NCI-H2029 (cell line): ENCODE results near the gene LHFPL2.
"Not testable (repeated sequence)": the region's sequence is repeated elsewhere in the genome, so short reads cannot be mapped to it uniquely, and the experiment has no call there.

Experiments
- DNase-seq: peaks from one replicate; lab custom pipeline; 2025; lab: John Stamatoyannopoulos, UW

LHFPL2 gene

DNA sequence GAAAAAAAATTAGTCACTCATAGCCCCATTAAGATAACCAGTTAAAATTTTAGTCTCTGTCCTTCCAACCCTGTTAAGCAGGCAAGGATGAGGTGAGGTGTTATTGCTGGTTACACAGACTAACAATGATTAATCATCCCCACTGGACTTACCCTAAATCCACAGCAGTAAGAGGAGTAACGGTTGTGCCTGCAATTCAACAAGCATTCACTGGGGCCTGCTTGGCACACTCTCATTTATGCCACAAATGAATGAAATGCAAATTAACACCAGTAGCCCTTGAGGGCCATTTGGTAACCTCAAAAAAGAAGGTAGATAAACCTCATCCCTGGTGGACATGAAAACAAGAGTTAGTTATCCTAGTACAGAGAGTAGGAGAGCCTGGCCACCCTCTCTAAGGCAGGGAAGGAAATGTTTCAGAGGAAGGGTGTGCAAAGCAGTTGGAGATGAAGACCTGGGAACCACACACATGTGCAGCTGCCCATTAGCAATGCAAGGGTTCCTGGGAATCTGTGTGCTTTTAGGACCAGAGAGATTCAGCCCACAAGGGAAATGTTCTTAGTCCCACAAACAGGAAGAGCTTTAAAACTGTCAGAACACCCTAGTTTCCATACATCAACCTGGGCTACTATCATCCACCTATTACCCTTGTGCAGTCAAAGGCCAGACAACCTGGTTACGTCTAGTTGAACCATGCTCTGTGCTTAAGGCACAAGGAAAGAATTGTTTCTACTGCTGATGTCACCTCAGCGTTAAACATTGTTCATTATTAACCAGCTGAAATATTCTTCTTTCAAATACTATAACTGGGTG, 7.7 kb downstream of the LHFPL2 start:
- DNase-seq: peak; percentile 26

DNA sequence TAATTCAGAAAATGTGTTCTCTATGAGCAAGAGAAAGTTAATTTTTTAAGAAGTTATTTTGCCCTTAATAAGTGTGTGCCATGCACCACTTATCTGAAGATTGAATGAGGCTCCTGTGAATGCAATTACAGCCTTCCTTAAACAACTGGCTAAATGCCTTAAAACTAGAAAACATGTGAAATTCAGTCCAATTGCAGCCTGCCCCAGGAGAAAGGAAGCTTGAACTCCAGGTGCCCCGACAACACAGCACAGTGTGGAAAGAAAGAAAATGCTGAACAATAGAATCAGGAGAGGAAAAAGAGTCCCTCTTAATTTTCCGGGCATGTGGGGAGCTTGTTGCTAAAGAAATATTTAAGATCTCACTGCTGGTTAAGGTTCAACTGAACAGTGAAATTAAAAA, 8.8 kb downstream of the LHFPL2 start:
- DNase-seq: no peak

DNA sequence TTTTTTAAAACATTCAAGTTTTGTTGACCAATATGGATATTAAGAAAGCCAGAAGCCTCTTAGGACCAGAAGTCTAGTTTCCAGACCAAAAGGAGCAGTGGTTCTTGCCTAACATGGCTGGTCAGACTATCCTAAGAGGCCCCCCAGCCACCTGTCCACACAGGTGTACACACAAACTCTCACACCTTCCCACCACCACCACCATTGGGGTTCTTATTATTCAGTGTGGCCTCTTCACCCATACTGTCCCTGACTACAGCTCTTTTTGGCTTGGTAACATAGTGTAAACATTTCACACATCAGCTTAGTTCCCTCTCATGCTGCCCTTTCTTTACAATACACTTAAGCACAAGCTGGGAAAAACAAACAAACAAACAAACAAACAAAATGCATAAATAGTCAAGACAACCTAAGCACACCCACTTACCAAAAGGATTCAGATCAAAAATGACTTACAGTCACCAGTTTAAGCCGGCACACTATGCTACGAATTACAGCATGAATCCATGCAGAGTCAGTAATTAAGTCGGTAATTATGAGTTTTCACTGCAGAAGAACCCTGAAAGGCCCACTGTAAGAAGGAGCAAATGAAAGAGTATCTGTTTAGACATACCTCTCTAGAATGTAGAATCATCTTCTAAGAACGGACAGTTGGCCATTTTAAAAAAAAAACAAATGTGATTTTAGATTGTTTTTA, 9.5 kb downstream of the LHFPL2 start:
- DNase-seq: peak; percentile 15

GRCh38 chr5:78638423-78638822, 10.1 kb downstream of the LHFPL2 start:
- peak; percentile 96 for DNase-seq

- no peak for DNase-seq
Observed at GRCh38 chr5:78637468-78637867, 11.1 kb downstream of the LHFPL2 start.

DNA sequence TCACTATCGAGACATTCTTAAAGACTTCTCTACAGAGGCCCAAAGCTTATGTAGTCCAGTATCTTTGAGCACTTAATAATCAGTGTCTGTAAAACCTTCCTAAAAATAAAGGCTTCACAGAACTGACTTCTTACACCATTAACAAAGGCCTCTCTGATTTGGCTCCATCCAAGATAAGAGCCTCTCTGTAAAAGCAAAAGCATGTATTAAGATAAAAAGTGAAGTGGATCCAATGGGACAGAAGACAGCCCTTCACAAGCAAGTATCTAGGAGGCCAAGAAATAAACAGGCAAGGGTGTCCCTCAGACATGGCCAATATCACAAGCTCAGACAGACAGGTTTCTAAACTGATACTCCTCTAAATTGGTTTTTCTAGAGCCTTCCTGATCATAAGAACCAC, 11.9 kb downstream of the LHFPL2 start:
- no peak for DNase-seq

GRCh38 chr5:78634634-78635033, 13.9 kb downstream of the LHFPL2 start:
- DNase-seq: no peak

DNA sequence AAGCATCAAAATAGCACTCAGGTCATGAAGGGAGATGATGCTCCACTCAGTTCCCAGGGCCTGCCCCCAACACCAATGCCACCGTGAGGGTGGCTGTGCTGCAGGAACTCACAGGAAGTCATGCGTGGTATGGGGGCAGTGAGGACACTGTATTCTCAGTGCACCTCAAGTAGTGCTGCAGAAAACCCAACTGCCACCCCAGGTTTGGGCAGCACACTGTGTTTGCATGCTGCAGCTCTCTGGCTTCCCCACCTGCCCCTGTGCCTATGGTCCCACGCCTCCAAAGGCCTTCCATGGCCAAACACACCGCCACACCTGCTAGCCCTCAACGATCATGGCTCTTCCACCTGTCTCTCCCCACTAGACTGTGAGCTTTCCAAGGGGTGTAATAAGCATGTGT, 14.3 kb downstream of the LHFPL2 start:
- DNase-seq: no peak

- DNase-seq: no peak
Observed at GRCh38 chr5:78633700-78634099, 14.9 kb downstream of the LHFPL2 start.

DNA sequence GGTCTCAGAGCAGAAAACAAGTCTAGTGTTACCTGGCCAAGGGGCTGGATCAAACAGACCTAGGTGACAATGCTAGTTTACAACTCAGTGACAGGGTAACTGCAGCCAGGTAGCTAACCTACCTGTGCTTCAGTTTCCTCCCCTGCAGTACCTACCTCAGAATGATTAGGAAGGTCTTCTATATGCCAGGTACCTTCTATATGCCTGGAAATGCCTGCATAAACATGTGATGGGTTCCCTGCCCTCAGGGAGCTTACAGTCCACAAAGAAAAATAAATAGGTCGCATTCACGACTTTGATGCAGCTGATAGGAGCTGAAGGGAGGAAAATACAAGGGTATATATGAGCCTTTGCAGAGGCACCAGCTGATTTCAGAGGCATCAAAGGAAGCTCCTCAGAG, 16.1 kb downstream of the LHFPL2 start:
- no peak for DNase-seq

- DNase-seq: no peak
Observed at GRCh38 chr5:78631931-78632330, 16.6 kb downstream of the LHFPL2 start.

GRCh38 chr5:78630047-78630446, 18.5 kb downstream of the LHFPL2 start:
- no peak for DNase-seq

DNA sequence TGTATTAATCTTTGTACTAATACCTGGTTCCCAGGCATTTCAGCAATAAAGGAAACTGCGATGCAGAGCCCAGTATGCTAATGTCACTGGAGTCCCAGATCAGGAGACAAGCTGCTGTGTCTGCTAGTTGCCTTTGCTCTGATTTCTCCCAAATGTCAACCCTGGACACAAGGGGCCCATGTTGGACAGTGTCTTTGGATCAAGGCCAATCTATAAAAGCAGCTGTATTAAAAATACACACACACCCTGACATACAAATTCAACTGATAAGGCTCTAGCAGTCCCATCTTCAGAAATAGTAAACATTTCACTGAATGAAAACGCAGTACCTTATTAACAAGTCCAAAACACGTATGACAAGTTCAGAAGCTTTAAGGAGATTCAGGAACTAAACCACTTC, 18.9 kb downstream of the LHFPL2 start:
- DNase-seq: no peak

- DNase-seq: no peak
Observed at GRCh38 chr5:78628270-78628992, 20.1 kb downstream of the LHFPL2 start.

DNA sequence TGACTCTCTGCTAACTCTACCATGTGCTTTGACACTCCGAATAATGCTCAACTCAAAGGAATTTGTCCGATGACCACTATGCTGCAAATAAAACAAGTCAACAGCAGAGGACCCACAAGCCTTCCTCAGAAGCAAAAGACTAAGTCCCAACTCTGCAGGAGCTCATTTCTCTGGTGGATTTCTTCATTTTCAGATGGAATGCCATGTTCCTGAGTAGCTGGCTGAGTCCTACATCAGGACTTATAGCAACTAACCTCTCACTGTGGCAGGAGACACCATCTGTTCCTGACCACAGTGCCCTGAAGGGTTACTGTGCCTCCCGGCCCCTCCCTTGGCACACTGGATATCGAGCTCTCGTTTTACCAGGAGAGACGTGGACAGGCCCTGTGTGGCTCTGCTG, 20.8 kb downstream of the LHFPL2 start:
- DNase-seq: no peak

DNA sequence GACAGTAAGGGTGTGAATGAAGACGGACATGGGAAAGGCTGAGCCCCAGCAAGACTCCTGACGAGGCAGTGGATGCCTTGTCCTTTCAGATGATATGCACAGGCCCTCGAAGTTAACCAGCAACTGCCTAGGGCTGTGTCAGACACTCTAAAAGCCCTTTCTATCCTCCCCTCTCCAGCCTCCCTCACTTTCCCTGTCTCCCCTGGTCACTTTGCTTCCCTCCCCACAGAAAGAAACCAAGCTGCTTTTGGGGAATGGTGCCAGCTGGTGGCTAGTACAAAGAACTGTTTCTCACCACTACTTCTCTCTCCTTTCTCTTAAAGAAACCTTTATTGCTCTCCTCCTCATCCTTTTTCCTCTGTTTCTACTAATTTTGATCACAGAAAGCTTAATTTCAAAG, 21.4 kb downstream of the LHFPL2 start:
- DNase-seq: no peak

DNA sequence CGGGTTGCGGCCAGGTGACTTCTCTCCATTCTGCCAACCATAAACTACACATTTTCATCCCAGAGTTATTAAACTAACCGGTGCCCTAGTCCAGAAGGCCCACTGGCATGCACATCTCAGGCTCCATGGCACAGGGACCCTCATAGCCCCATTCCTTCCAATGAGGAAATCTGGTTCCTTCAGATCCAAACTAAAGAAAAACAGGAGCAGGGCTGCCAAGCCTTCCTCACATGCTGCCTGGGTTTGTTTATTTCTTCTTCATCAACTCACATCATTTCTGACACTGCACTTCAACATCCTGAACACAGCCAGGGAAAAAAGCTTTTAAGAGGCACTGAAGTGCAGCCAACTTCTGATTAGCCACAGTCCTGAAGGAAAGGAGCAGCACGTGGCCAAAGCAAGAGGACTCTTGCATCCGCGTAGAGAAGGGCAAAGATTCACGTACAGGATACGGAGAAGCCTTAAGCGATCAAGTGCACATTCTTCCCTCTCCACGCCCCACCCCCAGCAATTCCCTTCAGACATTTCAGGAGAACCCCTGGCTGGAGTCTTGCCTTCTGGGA, 22.5 kb downstream of the LHFPL2 start:
- no peak for DNase-seq

GRCh38 chr5:78624992-78625391, 23.6 kb downstream of the LHFPL2 start:
- DNase-seq: no peak

GRCh38 chr5:78624011-78624541, 24.5 kb downstream of the LHFPL2 start:
- no peak for DNase-seq

DNA sequence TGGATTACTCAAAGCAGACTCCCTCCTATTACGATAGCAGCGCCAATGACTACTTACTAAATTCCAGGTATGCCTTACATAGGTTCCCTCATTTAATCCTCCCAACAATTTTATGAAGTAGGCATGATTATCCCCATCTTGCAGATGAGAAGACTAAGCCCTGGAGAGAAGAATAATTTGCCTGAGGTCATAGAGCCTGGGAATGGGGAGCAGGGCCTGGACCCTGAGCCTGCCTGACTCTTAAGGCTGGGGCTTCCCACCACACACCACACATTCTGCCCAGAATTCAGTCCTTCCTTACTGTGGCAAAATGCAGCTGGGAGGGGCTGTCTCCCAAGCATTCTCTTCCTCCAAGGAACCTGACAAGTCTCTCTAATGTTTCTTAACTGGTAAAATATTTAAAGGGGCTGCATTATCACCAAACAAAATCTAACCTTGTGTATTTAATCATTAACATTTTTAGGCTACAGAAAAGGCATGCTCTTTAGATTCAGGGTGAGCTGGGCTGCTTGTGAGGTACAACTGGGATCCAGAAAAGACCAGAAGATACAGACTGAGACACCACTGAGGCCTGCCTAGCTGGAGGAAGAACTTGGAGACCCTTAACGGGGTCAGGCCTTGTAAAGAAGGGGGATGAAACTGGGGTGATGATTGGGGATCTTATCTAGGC, 26.1 kb downstream of the LHFPL2 start:
- DNase-seq: no peak

DNA sequence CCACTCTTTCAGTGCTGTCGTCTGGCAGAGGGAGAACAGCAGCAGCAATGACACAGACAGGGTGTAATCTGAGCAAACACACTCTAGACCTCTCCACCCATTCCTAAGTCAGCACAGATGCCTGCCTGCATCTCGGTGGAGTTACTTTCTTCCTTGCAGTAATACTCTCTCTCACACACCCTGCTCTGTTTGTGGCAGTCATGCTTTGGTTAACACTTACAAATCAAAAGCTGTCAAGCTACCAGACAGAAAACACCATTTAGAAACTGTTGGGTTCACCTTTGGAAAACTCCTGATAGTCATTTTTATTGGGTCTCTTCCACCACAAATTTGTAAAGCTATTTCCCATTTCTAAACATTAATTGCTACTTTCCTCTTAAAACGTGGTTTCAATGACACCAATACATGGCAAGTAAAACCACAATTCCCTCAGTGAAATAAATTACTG, 27.3 kb downstream of the LHFPL2 start:
- DNase-seq: no peak

- DNase-seq: not testable (repeated sequence)
Observed at GRCh38 chr5:78620119-78620518, 28.5 kb downstream of the LHFPL2 start.
